B cell (primary cell): ENCODE measurements around the gene NUDT9. TPM values are rescaled to one million over a fixed set of nuclear protein-coding genes. Genes with fewer than 3 reads are reported as not detected.

Source experiments
- ATAC-seq: fragments of 200-7000 bp; cut with Tn5 transposase; one replicate; pipeline ENCODE4 v1.10.0; 2021; ENCODE audit warnings: low read depth, mild to moderate bottlenecking, moderate number of reproducible peaks, moderate library complexity
- CTCF ChIA-PET: fragments of 350-600 bp; sonication (Branson Sonifier 250); formaldehyde crosslinking; loops from one replicate; lab custom pipeline; 2021; ENCODE audit warnings: antibody characterized with exemption, inconsistent platforms; lab: Charles Lee
- POLR2A ChIA-PET: fragments of 350-600 bp; sonication (Branson Sonifier 250); formaldehyde crosslinking; loops from one replicate; lab custom pipeline; 2021; ENCODE audit warnings: antibody characterized with exemption; lab: Charles Lee
- DNase-seq: peaks from one replicate; pipeline ENCODE4 v3.0.0; 2013
- H2AFZ ChIP-seq: 2 replicates; pipeline ENCODE4 v1.6.1; 2012; ENCODE audit warnings: mild to moderate bottlenecking, low read depth, low read length; ENCODE audit not compliant: insufficient read depth, poor library complexity, severe bottlenecking
- H3K27ac ChIP-seq, 2 donors: 1 replicate in 1 of 2; 2 replicates in 1 of 2; pipeline ENCODE4 v1.5.1; 2012 to 2013; ENCODE audit warnings: low read length in 2 of 2, mild to moderate bottlenecking in 2 of 2, moderate library complexity in 1 of 2
- H3K27me3 ChIP-seq, 4 experiments: fragments of 200-600 bp in 1 of 4; sonication (generic) in 1 of 4; replicated peaks in 1 of 4; 1 replicate in 2 of 4; 2 replicates in 2 of 4; pipeline versions ENCODE4 v1.6.1 to v1.7.0; 2013 to 2016; ENCODE audit warnings: low read length in 3 of 4, mild to moderate bottlenecking in 2 of 4, mixed read lengths in 1 of 4, moderate library complexity in 1 of 4; ENCODE audit not compliant: insufficient read depth in 4 of 4, control insufficient read depth in 3 of 4; ENCODE audit errors: control extremely low read depth in 1 of 4
- H3K36me3 ChIP-seq, 2 experiments: replicated peaks in 1 of 2; 1 replicate in 1 of 2; 2 replicates in 1 of 2; pipeline versions ENCODE4 v1.6.1 to v1.7.1; 2013; ENCODE audit warnings: low read length in 1 of 2; ENCODE audit not compliant: insufficient read depth in 2 of 2, control insufficient read depth in 1 of 2; ENCODE audit errors: control extremely low read depth in 1 of 2, extremely low read depth in 1 of 2
- H3K4me1 ChIP-seq, 2 donors: fragments of 200-600 bp in 1 of 2; sonication (generic) in 1 of 2; 1 replicate in 1 of 2; 2 replicates in 1 of 2; pipeline versions ENCODE4 v1.5.1 to v1.6.1; 2013 to 2017; ENCODE audit warnings: low read length in 2 of 2; ENCODE audit not compliant: control insufficient read depth in 2 of 2, insufficient read depth in 2 of 2
- H3K4me2 ChIP-seq: replicated peaks from 2 replicates; pipeline ENCODE3; 2012; ENCODE audit warnings: mild to moderate bottlenecking, low read depth, low read length; ENCODE audit not compliant: poor library complexity, severe bottlenecking
- H3K4me3 ChIP-seq, 5 experiments: fragments of 200-600 bp in 1 of 5; sonication (generic) in 1 of 5; 1 replicate in 3 of 5; 2 replicates in 2 of 5; pipeline versions ENCODE4 v1.5.1 to v1.7.0; 2011 to 2016; ENCODE audit warnings: low read length in 4 of 5, mild to moderate bottlenecking in 4 of 5, low read depth in 2 of 5, control low read depth in 1 of 5, moderate library complexity in 1 of 5; ENCODE audit not compliant: insufficient read depth in 1 of 5; ENCODE audit errors: control extremely low read depth in 1 of 5, extremely low read depth in 1 of 5
- H3K79me2 ChIP-seq: fragments of 200-600 bp; sonication (generic); one replicate; pipeline ENCODE4 v1.6.0; 2016; ENCODE audit warnings: low read length; ENCODE audit not compliant: control insufficient read depth, insufficient read depth
- H3K9ac ChIP-seq: fragments of 200-600 bp; sonication (generic); 2 replicates; pipeline ENCODE4 v1.6.1; 2017; ENCODE audit warnings: mild to moderate bottlenecking, low read length, moderate library complexity
- H3K9me3 ChIP-seq, 3 donors: one replicate each; pipeline versions ENCODE4 v1.6.1 to v1.7.1; 2013; ENCODE audit warnings: low read length in 2 of 3; ENCODE audit not compliant: control insufficient read depth in 2 of 3, insufficient read depth in 1 of 3; ENCODE audit errors: control extremely low read depth in 1 of 3
- H4K20me1 ChIP-seq: 2 replicates; pipeline ENCODE4 v1.6.0; 2012; ENCODE audit warnings: mild to moderate bottlenecking, low read length; ENCODE audit not compliant: insufficient read depth, control insufficient read depth, poor library complexity, severe bottlenecking
- H3K27ac Mint-ChIP-seq: one replicate; pipeline ENCODE4 v1.8.0; 2021; ENCODE audit warnings: mixed read lengths
- H3K27me3 Mint-ChIP-seq: one replicate; pipeline ENCODE4 v1.8.0; 2021; ENCODE audit warnings: mixed read lengths
- H3K4me1 Mint-ChIP-seq: one replicate; pipeline ENCODE4 v1.8.0; 2021; ENCODE audit warnings: mixed read lengths
- H3K4me3 Mint-ChIP-seq: one replicate; pipeline ENCODE4 v1.8.0; 2021; ENCODE audit warnings: mixed read lengths
- H3K9me3 Mint-ChIP-seq: one replicate; pipeline ENCODE4 v1.8.0; 2022; ENCODE audit warnings: mixed read lengths; ENCODE audit not compliant: insufficient read depth
- CTCF ChIP-seq: fragments of 200-600 bp; IDR thresholded peaks from one replicate; pipeline ENCODE4 v1.8.0; 2022; ENCODE audit warnings: antibody characterized with exemption, mild to moderate bottlenecking
- EZH2 ChIP-seq: IDR thresholded peaks from 2 replicates; pipeline ENCODE4 v1.6.1; 2012; ENCODE audit warnings: borderline replicate concordance, low read depth, mild to moderate bottlenecking, moderate library complexity, low read length; ENCODE audit not compliant: insufficient read depth, poor library complexity, severe bottlenecking
- WGBS: methylation state at CpG from one replicate; pipeline ENCODE4 v1.1.5; 2013; ENCODE audit warnings: missing lambda C conversion rate; ENCODE audit not compliant: insufficient coverage; 5-methylcytosine and 5-hydroxymethylcytosine counted together
- intact Hi-C: fragments of 100-400 bp; cut with micrococcal nuclease; formaldehyde crosslinking; loops from one replicate; pipeline ENCODE4 v1.10.0; 2022
- polyA plus RNA-seq: library from polyadenylated mRNA; depleted of rRNA; stranded (reverse); fragments of >200 nt; gene quantifications from 2 replicates; pipeline ENCODE4 v1.2.3, GENCODE V29; 2012
- total RNA-seq, 2 donors: library from RNA; stranded (reverse); fragments of 120-200 nt in 1 of 2; gene quantifications; 1 replicate in 1 of 2; 2 replicates in 1 of 2; pipeline versions ENCODE4 v1.2.3 to v1.2.4, GENCODE V29; 2013 to 2022

The NUDT9 gene
- total and polyA plus RNA-seq, 2 donors (not counting 1 experiment from before 2014, with no cell fraction given) = 10.0 to 17.5 TPM

GRCh38 chr4:87500092-87500462 lies 77.7 kb downstream of the NUDT9 start:
- Mint-ChIP-seq H3K4me1 (peaks cover 10% of the 10 kb centered on the region), H3K27ac (no peak overlapping the region), H3K27me3 (no peaks in the 10 kb centered on the region), H3K4me3 (no peak overlapping the region), H3K9me3 (no peaks in the 10 kb centered on the region)
- intact Hi-C loops = no loop called here
- ChIA-PET POLR2A (no interaction called here), CTCF (no interaction called here)
- no peak overlapping the region for H3K9ac ChIP-seq
- H3K36me3 ChIP-seq = no peaks in the 10 kb centered on the region
- H3K4me2 ChIP-seq = no peak overlapping the region
- no peak overlapping the region for H3K4me3 ChIP-seq
- no peaks in the 10 kb centered on the region for H3K27me3 ChIP-seq
- no peak for ATAC-seq
- H2AFZ ChIP-seq = no peak overlapping the region
- no peaks in the 10 kb centered on the region for H4K20me1 ChIP-seq
- no peaks in the 10 kb centered on the region for H3K4me1 ChIP-seq
- no peak for DNase-seq
- H3K79me2 ChIP-seq = no peaks in the 10 kb centered on the region
- 53% methylated on average over 3 of the region's 4 CpGs for WGBS
- TF ChIP-seq EZH2 (no peak), CTCF (no peak)
- no peaks in the 10 kb centered on the region for H3K9me3 ChIP-seq
- H3K27ac ChIP-seq = no peak overlapping the region

- no peaks in the 10 kb centered on the region for H3K9me3 ChIP-seq
- H3K4me2 ChIP-seq = no peak overlapping the region
- no peak overlapping the region for H2AFZ ChIP-seq
- H3K4me1 ChIP-seq = no peaks in the 10 kb centered on the region
- H3K27ac ChIP-seq = no peak overlapping the region
- H3K36me3 ChIP-seq = no peaks in the 10 kb centered on the region
- ATAC-seq (no peak), DNase-seq (no peak)
- Mint-ChIP-seq H3K4me1 (peaks cover 10% of the 10 kb centered on the region), H3K27me3 (no peaks in the 10 kb centered on the region), H3K4me3 (no peak overlapping the region), H3K27ac (no peak overlapping the region), H3K9me3 (no peaks in the 10 kb centered on the region)
- H3K4me3 ChIP-seq = no peak overlapping the region
- no peaks in the 10 kb centered on the region for H3K79me2 ChIP-seq
- intact Hi-C loops = no loop called here
- no peaks in the 10 kb centered on the region for H3K27me3 ChIP-seq
- no peaks in the 10 kb centered on the region for H4K20me1 ChIP-seq
- no peak overlapping the region for H3K9ac ChIP-seq
- ChIA-PET POLR2A (no interaction called here), CTCF (no interaction called here)
- TF ChIP-seq CTCF = no peak
- no peak for TF ChIP-seq EZH2
Observed at GRCh38 chr4:87502580-87503238, 80.3 kb downstream of the NUDT9 start.
